NCI-H128 (cell line): ENCODE measurements around the gene KRTAP10-4.
"Not testable (repeated sequence)": the region's sequence is repeated elsewhere in the genome, so short reads cannot be mapped to it uniquely, and the experiment has no call there.

Experiments
- DNase-seq: peaks from one replicate; lab custom pipeline; 2025; ENCODE audit not compliant: unreplicated experiment; lab: John Stamatoyannopoulos, UW

KRTAP10-4 gene

GRCh38 chr21:44557491-44558328 lies 15.8 kb upstream of the KRTAP10-4 start:
- no peak for DNase-seq

GRCh38 chr21:44558329-44558675 lies 15.2 kb upstream of the KRTAP10-4 start:
- DNase-seq: not testable (repeated sequence)

- no peak for DNase-seq
Measured at GRCh38 chr21:44558695-44559094, 14.8 kb upstream of the KRTAP10-4 start, which contains the start of gene KRTAP10-3. Gene KRTAP10-3 (minus strand): TSS chr21:44558795. CDS start chr21:44558715, 80 bp downstream.

- DNase-seq: no peak
Measured at GRCh38 chr21:44564099-44564498, 9.4 kb upstream of the KRTAP10-4 start.

- no peak for DNase-seq
Measured at GRCh38 chr21:44564886-44565598, 8.5 kb upstream of the KRTAP10-4 start.

- no peak for DNase-seq
Measured at GRCh38 chr21:44566403-44566802, 7.1 kb upstream of the KRTAP10-4 start.

- no peak for DNase-seq
Measured at GRCh38 chr21:44567481-44568171, 5.9 kb upstream of the KRTAP10-4 start.

GRCh38 chr21:44568261-44568660 lies 5.3 kb upstream of the KRTAP10-4 start:
- DNase-seq: no peak

- no peak for DNase-seq
Measured at GRCh38 chr21:44568667-44569556, 4.6 kb upstream of the KRTAP10-4 start.

- DNase-seq: no peak
Measured at GRCh38 chr21:44569861-44570517, 3.5 kb upstream of the KRTAP10-4 start.

GRCh38 chr21:44571296-44571695 lies 2.2 kb upstream of the KRTAP10-4 start:
- no peak for DNase-seq

GRCh38 chr21:44571844-44572782 lies 1.4 kb upstream of the KRTAP10-4 start:
- no peak for DNase-seq

GRCh38 chr21:44572959-44573583 lies 458 bp upstream of the KRTAP10-4 start:
- no peak for DNase-seq

GRCh38 chr21:44574457-44575306 lies 1.2 kb downstream of the KRTAP10-4 start:
- no peak for DNase-seq

- DNase-seq: no peak
Measured at GRCh38 chr21:44575307-44576024, 1.9 kb downstream of the KRTAP10-4 start.

- DNase-seq: no peak
Measured at GRCh38 chr21:44576025-44576420, 2.5 kb downstream of the KRTAP10-4 start.
